Breast epithelium (tissue), 4 donors: Measurements from ENCODE around the gene CAT. TPM values are rescaled to one million over a fixed set of nuclear protein-coding genes. Genes with fewer than 3 reads are reported as not detected.

ENCODE experiments used
- DNase-seq, 2 donors: peaks; one replicate each; pipeline ENCODE4 v3.0.0-alpha.2; 2019; ENCODE audit warnings: low spot score in 2 of 2
- H3K27ac ChIP-seq, 2 donors: fragments of 200-600 bp; sonication (generic) in 1 of 2; one replicate each; pipeline ENCODE4 v1.5.1; 2016 to 2019; ENCODE audit warnings: mild to moderate bottlenecking in 1 of 2
- H3K27me3 ChIP-seq, 2 donors: fragments of 200-600 bp; sonication (generic) in 1 of 2; one replicate each; pipeline versions ENCODE4 v1.5.1 to v1.6.0; 2017 to 2019; ENCODE audit warnings: control low read depth in 1 of 2, mild to moderate bottlenecking in 1 of 2
- H3K36me3 ChIP-seq: fragments of 200-600 bp; one replicate; pipeline ENCODE4 v1.5.1; 2019
- H3K4me1 ChIP-seq, 2 donors: fragments of 200-600 bp; sonication (generic); one replicate each; pipeline ENCODE4 v1.5.1; 2016 to 2019; ENCODE audit warnings: control low read depth in 1 of 2
- H3K4me3 ChIP-seq, 3 donors: fragments of 200-600 bp; sonication (generic); 1 replicate in 2 of 3; 2 replicates in 1 of 3; pipeline ENCODE4 v1.5.1; 2016 to 2019; ENCODE audit warnings: mild to moderate bottlenecking in 3 of 3, moderate library complexity in 2 of 3
- H3K9me3 ChIP-seq, 2 donors: fragments of 200-600 bp; sonication (generic) in 1 of 2; one replicate each; pipeline ENCODE4 v1.5.1; 2016 to 2019; ENCODE audit warnings: control low read depth in 1 of 2
- CTCF ChIP-seq, 3 donors: fragments of 450-650 bp; IDR thresholded peaks; one replicate each; pipeline ENCODE4 v1.5.1; 2016 to 2017; ENCODE audit warnings: antibody characterized with exemption in 3 of 3, mild to moderate bottlenecking in 3 of 3, moderate library complexity in 3 of 3
- POLR2A ChIP-seq: fragments of 450-650 bp; IDR thresholded peaks from one replicate; pipeline ENCODE4 v1.6.1; 2016; ENCODE audit warnings: antibody characterized with exemption, mild to moderate bottlenecking, moderate library complexity
- POLR2AphosphoS5 ChIP-seq, 3 donors: sonication (generic); formaldehyde crosslinking; IDR thresholded peaks; one replicate each; pipeline ENCODE4 v1.6.1; 2017; ENCODE audit warnings: antibody characterized with exemption in 3 of 3
- intact Hi-C: fragments of 100-400 bp; cut with DNase I; formaldehyde crosslinking; loops from one replicate; pipeline ENCODE4 v1.15.1; 2023; ENCODE audit warnings: low total_unique reads
- total RNA-seq, 3 donors: library from RNA; depleted of rRNA; stranded (reverse); fragments of >200 nt; gene quantifications; one replicate each; pipeline ENCODE4 v1.1.0, GENCODE V29; 2016

CAT gene
- total RNA-seq, 3 donors from 2014 or later = 177 to 469 (median 190) TPM

- Histone ChIP-seq H3K9me3 (no peaks in the 10 kb centered on the region), H3K36me3 (no peaks in the 10 kb centered on the region), H3K4me1 (no peaks in the 10 kb centered on the region), H3K4me3 (no peak overlapping the region), H3K27ac (no peak overlapping the region), H3K27me3 (no peaks in the 10 kb centered on the region)
- no peak for TF ChIP-seq POLR2AphosphoS5 (IDR thresholded peaks at IDR 0.05)
- TF ChIP-seq POLR2A = no peak
- TF ChIP-seq CTCF (IDR thresholded peaks at IDR 0.05) = no peak
- intact Hi-C loops = no loop called here
- DNase-seq = no peak
These were observed 18.9 kb downstream of the CAT start for GRCh38 chr11:34457607-34458006.

GRCh38 chr11:34458525-34458924 lies 19.8 kb downstream of the CAT start:
- no peaks in the 10 kb centered on the region for H3K9me3 ChIP-seq
- no peak overlapping the region for H3K4me3 ChIP-seq
- DNase-seq = no peak
- TF ChIP-seq CTCF (IDR thresholded peaks at IDR 0.05) (no peak), POLR2AphosphoS5 (IDR thresholded peaks at IDR 0.05) (no peak), POLR2A (no peak)
- H3K27me3 ChIP-seq = no peaks in the 10 kb centered on the region
- intact Hi-C loops = no loop called here
- no peaks in the 10 kb centered on the region for H3K4me1 ChIP-seq
- H3K27ac ChIP-seq = no peak overlapping the region
- no peaks in the 10 kb centered on the region for H3K36me3 ChIP-seq

- Histone ChIP-seq H3K4me1 (no peaks in the 10 kb centered on the region), H3K4me3 (no peak overlapping the region), H3K36me3 (peaks cover 7% of the 10 kb centered on the region), H3K9me3 (no peaks in the 10 kb centered on the region), H3K27me3 (no peaks in the 10 kb centered on the region), H3K27ac (no peak overlapping the region)
- DNase-seq = no peak
- intact Hi-C loops = loop anchor here (10.0 kb wide), 1 partner anchor 505 kb away; no protein-coding TSS in a partner anchor
- no peak for TF ChIP-seq CTCF (IDR thresholded peaks at IDR 0.05)
- no peak for TF ChIP-seq POLR2AphosphoS5 (IDR thresholded peaks at IDR 0.05)
- TF ChIP-seq POLR2A = no peak
These were observed 20.9 kb downstream of the CAT start for GRCh38 chr11:34459507-34460162.

GRCh38 chr11:34460278-34460677 lies 21.5 kb downstream of the CAT start:
- no peak overlapping the region for H3K27ac ChIP-seq
- H3K4me1 ChIP-seq = no peaks in the 10 kb centered on the region
- no peak for DNase-seq
- no peak for TF ChIP-seq POLR2AphosphoS5 (IDR thresholded peaks at IDR 0.05)
- TF ChIP-seq POLR2A = no peak
- TF ChIP-seq CTCF (IDR thresholded peaks at IDR 0.05) = no peak
- H3K9me3 ChIP-seq = no peaks in the 10 kb centered on the region
- no peak overlapping the region for H3K4me3 ChIP-seq
- intact Hi-C loops = loop anchor here (10.0 kb wide), 1 partner anchor 505 kb away; no protein-coding TSS in a partner anchor
- peaks cover 13% of the 10 kb centered on the region for H3K36me3 ChIP-seq
- H3K27me3 ChIP-seq = no peaks in the 10 kb centered on the region

GRCh38 chr11:34461215-34461614 lies 22.5 kb downstream of the CAT start:
- no peaks in the 10 kb centered on the region for H3K9me3 ChIP-seq
- H3K36me3 ChIP-seq = peaks cover 19% of the 10 kb centered on the region
- DNase-seq = no peak
- H3K27ac ChIP-seq = no peak overlapping the region
- H3K4me1 ChIP-seq = no peaks in the 10 kb centered on the region
- intact Hi-C loops = loop anchor here (10.0 kb wide), 1 partner anchor 504 kb away; no protein-coding TSS in a partner anchor
- no peaks in the 10 kb centered on the region for H3K27me3 ChIP-seq
- TF ChIP-seq CTCF (IDR thresholded peaks at IDR 0.05) (no peak), POLR2AphosphoS5 (IDR thresholded peaks at IDR 0.05) (no peak), POLR2A (no peak)
- H3K4me3 ChIP-seq = no peak overlapping the region
